Stimulated activated CD8-positive, alpha-beta memory T cell treated with anti-CD3 and anti-CD28 coated beads, Interleukin-12 subunit alpha, Interleukin-12 subunit beta, amount 100 ng/mL, for 24 hours (primary cell): ENCODE measurements around the gene NEB.
"Not testable (repeated sequence)": the region's sequence is repeated elsewhere in the genome, so short reads cannot be mapped to it uniquely, and the experiment has no call there.

Experiments used
- DNase-seq: peaks from one replicate; pipeline ENCODE4 v3.0.0-alpha.2; 2020; ENCODE audit errors: extremely low read depth

NEB gene

DNA sequence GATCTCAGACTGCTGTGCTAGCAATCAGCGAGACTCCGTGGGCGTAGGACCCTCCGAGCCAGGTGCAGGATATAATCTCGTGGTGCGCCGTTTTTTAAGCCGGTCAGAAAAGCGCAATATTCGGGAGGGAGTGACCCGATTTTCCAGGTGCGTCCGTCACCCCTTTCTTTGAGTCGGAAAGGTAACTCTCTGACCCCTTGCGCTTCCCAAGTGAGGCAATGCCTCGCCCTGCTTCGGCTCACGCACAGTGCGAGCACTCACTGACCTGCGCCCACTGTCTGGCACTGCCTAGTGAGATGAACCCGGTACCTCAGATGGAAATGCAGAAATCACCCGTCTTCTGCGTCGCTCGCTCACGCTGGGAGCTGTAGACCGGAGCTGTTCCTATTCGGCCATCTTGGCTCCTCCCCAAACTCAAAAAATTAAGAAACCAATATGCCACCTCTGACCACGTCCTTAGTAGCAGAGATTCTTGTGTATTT is 29.8 kb downstream of the NEB start:
- not testable (repeated sequence) for DNase-seq

DNA sequence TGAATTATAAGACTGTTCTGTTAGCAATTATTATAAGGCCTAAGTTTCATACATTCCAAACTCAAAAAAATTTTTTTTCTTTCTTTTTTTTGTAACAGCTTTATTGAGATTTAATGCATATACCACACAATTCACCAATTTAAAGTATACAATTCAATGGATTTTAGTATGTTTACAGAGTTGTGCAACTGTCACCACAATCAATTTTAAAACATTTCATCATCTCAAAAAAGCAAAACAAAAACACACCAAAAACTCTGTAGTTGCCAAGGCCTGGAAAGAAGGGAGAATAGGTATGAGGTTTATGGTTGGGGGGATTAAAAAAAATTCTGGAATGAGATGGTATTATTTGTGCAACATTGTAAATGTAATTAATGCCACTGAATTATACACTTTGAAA is 36.1 kb downstream of the NEB start:
- DNase-seq, result not testable (repeated sequence)

DNA sequence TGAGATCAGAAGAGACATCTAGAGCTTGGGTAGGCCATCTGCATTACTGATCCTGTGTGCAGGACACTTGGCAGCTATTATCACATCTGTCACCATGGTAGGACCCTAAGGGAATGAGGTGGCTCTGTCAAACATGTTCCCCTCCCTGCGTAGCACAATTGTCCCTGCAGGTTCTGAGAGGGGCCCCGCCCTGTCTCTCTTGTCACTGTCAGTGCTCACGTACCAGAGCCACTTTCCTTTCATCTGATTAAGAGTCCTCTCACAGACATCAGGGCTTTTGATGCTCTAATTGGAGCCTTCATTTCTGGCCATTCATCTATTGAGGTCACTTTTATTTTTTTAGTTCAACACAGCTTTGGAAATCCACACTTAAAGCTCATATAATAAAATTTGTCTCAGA is 38.5 kb downstream of the NEB start:
- DNase-seq, result no peak

DNA sequence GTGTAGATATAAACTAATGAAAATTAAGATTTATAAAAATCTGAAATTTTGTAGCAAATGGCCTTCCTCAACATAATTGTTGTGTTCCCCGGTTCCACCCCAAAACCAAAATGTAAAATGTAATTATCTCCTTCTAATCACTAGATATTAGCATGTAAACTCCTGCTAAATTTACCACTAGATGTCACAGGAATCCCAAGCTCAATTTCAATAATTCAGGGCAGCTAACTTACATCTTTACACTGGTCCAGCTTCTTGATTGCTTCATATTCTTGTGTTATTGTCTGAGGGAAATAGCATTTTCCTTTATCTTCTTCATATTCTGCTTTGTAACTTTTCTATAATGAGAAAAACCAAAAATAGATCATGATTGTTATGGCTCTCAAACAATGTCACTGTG is 42.6 kb downstream of the NEB start:
- DNase-seq, result no peak

DNA sequence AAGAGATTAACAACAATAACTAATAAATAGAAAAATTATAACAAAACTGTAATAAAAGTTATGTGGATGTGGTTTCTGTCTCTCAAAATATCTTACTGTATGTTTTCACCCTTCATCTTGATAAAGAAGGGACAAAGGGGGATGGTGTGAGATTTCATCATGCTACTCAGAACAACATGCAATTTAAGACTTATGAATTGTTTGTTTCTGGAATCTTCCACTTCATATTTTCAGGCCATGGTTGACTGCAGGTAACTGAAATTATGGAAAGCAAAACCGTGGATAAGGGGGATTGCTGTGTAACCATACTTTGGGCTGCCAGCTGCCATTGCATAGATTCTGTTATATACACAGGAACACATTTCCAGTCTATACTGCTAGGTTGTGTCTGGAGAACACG is 45.6 kb downstream of the NEB start:
- no peak for DNase-seq

DNA sequence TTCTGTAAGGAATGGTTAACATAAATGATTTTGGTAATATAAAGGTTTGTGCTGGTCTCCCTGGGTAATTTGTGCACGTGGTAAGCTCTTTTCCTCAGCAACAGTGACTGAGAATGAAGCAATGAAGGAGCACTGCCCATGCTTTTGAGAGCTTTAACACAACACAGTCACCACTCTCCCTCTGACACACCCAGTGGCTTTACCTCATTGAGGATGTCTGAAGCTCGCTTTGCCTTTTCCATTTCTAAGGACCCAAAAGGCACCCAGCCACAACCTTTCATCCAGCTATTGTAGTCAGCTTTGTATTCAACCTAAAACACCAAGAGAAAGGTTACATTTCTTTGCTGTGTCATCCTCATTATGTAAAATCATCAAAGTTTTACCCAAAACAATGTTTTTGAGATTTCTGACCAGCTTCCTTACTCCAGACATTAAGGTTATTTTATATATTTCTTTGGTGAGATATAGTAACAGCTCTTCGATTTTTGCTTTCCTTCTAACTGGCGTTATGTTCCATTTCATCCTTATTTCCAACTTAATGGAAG is 51.7 kb downstream of the NEB start:
- no peak for DNase-seq

DNA sequence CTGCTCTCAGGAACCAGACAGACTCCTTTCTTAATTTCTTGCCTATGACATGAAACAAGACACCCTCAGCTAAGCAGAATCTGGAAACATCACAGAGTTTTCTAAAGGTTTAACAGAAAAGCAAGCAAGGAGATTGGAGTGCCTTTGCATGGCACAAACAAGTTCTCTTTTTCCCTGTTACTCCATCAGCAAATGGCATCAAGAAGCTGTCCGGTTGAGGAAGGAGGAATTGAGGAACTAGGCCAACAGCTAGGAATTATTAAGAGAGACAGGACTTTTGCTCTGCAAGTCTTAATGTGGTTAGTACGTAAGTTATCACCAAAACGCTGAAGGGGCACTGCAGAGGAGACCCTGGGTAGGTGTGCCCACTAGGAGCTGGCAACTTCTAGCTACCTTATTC is 53.2 kb downstream of the NEB start:
- no peak for DNase-seq

DNA sequence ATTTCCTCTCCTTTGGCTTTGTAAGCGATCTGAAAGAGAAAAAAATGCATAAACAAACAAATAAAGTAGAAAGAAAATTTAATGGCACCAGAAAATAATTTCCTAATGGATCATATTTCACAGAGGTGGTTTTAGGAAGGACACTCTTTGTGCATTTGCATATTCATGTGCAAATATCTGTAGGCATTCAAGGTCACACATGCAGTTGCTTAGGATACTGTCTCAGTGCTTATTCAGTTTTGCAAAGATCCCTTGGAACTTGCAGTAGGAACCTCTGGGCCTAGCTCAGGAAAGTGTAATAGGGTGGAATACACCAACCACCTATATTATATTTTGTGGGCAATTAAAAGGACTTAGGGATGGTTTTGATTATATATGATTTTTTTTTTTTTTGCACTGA is 54.3 kb downstream of the NEB start:
- DNase-seq, result no peak

DNA sequence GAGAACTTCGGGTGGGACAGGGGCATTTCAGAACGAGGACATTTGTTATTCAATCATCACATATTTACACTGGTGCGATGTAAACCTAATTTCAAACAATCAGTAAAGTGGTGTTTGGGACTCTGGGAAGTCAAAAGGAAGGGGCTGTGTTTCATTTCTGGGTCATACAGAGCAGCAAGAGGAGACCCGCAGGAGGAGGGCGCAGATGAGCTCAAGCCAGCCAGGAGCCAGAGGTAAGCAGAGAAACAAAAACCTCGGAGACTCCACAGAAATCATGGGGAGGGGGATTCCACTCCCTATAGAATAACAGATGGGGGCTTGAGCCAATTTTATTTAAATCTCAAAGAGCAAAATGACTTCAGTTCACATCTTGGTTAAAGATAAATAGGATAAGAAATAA is 55.4 kb downstream of the NEB start:
- no peak for DNase-seq

DNA sequence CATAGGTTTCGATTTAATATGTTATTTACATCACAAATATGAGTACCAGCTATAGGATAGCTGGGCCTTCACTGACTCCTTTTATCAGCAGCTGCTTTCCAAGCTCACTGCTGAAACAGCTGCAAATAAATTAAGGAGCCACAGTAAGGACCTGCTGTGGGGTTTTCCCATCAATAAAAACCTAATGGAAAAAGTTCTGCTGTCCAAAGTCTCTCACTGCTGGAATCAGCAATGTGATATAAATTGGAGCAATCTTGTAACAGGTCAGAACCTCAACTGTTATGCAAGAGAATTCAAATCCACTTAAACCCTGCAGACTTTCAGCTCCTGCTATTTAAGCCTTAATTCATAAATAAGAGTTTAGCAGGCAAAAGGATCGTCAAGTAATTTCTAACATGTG is 61.3 kb downstream of the NEB start:
- DNase-seq, result no peak

DNA sequence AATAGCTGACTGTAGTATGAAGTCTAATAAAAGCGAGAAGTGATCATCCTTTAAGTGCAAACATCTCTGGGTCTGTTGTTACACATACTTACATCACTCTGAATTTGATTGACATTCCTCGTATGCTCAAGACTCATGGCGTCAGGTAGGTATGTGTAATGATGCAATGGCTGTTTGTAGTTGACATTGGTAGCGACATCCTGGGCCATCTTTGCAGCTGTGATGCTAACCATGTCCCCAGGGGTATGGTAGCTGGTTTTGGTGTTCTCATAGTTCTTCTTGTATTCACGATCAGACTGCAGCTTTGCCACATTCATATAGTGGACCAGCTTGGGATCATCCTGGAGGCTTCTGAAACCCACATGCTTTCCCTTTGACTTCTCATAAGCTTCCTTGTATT is 62.0 kb downstream of the NEB start:
- DNase-seq, result no peak

DNA sequence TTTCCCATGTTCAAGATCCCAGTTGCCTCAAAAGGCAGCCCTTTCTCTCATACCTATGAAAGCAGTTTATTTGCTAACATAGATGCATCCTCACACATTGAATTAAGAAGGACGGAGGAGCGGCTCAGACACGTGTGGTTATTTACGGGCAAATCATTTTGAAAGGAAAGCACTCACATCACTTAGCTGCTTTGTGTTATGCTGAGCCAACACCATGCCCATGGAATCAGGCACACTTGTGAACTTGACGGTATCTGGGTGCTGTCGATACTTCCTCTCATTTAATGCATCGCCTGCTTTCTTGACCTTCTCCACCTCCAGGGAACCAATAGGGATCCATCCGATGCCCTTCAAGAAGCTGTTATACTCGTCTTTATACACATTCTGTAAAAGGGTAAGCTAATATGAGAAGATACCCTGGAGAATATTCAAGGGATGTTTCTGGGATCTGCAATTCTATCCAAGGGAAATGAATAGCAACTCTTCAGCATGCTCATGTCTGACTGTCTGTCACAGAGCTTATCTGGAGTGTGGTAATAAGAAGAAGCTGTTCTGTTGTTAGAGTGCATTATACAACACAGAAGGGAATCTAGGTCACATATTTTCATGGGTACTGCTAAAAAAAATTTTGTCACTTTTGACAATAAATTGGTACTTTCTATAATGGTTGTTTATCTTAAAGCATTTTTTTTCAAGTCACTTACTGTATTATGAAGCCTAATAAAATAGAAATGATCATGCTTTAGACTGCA is 63.3 kb downstream of the NEB start:
- DNase-seq, result no peak

DNA sequence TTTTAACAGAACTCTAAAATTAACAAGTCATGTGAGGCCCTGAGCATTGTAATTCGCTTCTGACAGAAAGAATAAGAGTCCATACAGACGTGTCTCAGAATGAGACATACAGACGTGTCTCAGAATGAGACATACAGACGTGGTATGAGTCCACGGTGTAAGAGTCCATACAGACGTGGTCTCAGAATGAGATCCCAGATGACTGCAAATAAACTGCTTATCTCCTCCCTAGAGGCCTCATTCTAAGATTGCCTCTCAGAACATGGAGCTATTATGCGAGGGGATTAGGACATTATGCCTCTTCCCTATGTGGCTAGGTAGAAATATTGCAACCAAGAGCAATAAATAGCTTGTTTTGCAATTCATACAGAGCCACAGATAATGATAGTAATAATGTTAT is 63.9 kb downstream of the NEB start:
- no peak for DNase-seq

DNA sequence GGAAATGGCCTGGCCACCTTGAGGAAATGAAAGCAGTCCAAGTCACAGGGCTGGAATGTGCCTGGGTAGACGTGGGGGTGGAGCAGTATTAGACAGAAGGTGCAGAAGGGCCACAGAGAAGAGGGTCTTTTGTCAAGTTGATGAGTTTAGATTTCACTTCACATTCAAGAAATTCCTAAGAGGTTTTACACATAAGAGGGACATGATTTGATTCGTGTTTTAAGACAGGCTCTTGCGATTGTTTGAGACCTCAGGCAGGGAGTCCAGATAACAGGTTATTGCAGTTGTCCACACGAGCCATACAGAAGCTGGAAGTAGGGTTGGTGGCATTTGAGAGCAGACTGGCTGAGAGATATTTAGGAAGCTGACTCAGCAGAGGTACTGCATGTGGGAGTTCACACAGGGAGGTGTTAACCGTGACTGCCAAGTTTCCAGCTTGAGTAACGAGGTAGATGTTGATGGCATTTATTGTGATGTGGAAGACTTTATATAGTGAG is 64.6 kb downstream of the NEB start:
- peak; percentile 0 for DNase-seq

DNA sequence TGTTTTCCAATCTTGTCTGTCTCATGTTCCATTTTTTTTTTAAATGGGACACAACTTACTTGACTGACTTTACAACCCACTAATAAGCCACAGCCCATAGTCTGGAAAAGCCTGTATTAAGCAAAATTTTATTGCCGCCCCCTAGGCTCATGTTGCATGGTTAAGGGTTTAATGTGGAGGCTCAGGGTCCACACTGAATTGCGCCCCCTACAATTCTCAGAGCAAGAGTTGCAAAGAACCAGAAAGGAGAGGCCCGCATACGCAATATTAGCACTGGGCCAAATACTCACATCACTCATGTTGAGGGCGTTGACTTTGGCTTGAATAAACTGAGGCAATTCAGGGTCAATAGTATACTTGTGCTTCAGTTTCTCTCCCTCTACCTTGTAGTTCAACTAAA is 65.5 kb downstream of the NEB start:
- DNase-seq, result no peak

DNA sequence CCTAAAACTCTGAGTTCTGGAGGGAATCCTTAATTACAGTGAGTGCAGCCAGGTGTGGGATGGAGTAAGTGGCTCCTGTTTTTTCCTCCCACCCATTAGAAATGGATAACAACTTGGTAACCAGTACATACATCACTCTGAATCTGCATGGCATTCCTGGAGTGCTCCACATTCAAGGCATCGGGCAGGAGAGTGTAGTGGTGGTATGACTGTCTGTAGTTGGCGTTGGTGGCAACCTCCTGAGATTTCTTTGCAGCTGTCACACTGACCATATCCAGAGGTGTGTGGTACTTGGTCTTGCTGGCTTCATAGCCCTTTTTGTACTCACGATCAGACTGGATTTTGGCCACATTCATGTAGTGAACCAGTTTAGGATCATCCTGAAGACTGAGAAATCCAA is 68.3 kb downstream of the NEB start:
- DNase-seq, result no peak

DNA sequence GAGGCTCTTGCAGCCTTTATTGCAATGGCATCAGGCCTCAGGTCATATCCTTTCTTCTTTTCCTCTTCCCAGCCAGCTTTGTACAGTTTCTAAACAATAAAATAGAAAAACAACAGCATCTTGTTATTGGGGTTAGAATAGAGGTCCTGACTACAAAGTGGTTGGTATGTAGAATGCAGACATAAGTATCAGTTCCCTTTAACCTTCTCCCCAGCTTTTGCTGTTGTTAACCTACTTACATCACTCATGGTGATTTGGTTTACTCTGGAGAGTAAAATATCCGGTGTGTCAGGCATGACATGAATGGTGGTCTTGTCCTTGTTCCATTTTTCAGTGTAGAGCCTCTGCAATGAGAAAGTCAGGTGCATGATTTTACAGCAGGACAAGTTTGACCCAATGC is 69.8 kb downstream of the NEB start:
- DNase-seq, result no peak

DNA sequence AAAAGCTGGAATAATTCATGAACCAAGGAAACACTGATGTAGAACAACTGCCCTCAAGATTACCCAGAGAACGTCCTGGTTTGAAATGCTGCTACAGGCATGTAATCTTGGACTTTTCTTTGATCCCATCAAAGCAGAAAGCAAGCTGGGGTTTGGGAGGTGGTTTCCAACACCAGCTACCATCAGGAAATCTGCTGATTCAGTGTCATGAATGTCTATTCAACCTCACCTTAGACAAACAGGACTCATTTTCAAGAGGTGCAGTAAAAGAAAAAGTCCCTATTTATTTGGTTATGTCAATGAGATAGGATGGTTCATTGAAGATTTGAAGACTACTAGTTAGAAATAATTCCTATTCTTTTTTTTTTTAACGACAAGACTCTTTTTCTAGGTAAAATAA is 72.7 kb downstream of the NEB start:
- DNase-seq, result no peak

DNA sequence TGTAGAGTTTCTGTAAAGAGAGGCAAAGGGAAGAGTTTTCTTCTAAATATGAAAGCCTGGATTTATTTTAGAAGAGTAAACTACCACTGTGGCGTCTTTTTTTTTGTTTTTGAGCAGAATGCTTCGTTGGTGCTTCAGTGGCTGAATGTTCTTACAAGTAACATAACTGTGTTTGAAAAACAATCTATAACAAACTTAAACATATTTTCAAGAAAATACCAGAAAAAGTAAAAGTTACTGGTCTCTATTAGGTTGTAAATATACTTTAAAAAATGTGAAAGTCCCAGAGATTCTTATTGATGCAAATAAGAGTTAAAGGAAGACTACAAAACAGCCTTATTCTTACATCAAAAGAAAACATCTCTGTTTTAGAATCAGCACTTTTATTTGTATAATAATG is 76.2 kb downstream of the NEB start:
- no peak for DNase-seq

DNA sequence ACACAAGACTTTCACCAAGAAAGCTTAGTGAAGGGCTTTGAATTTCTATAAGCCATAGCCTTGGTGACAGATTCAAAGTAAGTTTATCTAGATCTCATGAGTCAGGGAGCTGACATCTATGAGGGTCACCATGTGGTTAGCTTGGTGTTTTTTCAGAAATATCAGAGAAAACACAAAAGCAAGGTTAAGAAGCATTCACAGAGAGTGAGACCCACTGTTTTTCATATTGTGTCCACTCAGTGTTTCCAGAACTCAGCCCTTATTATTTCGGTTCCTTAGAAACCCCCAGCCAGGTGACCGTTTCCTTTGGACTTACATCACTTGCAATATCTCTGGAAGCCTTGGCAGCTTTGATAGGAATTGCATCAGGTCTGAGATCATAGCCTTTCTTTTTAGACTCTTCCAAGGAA is 76.6 kb downstream of the NEB start:
- no peak for DNase-seq

DNA sequence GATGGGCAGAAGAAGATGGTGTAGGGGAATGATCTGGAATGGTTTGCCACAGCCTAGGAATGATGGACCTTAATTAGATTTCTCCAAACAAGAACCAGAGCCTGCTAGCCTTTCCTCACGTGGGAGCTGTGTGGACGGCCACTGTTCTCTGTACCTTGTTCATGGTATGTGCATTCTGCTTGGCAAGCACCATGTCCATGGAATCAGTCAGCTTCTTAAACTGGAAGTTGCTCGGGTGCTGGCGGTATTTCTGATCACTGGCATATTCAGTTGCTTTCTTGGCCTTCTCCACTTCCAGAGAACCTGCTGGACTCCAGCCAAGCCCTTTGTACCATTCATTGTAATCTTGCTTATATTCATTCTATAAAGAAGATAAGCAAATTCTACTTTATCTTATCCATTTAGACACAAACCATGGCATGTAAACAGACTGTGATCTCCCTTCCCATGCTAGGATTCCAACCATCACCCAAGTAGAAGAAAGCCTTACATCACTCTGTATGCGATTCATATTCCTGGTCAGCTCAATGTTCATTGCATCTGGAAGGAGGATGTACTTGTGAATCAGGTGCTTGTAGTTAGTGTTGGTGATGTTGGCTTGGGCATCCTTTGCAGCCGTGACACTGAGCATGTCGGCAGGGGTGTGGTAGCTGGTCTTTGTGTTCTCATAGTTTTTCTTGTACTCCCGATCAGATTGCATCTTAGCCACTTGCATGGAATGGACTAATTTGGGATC is 78.4 kb downstream of the NEB start:
- DNase-seq, result no peak

DNA sequence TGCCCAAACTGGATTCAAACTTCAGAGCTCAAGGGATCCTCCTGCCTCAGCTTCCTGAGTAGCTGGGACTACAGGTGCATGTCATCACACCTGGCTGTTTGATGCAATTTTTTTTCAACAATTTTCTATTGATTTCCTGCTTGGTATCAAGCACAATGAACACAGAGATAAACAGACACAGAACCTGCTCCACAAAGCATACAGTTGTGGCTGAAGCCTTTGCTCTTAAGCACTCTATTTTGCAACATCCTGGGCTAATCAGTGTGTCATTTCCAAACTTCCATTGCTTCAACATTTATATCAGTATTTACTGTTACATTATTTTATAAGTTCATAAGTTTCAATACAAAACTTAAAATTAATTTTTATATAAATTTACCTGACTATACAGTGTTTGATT is 79.4 kb downstream of the NEB start:
- DNase-seq, result no peak

DNA sequence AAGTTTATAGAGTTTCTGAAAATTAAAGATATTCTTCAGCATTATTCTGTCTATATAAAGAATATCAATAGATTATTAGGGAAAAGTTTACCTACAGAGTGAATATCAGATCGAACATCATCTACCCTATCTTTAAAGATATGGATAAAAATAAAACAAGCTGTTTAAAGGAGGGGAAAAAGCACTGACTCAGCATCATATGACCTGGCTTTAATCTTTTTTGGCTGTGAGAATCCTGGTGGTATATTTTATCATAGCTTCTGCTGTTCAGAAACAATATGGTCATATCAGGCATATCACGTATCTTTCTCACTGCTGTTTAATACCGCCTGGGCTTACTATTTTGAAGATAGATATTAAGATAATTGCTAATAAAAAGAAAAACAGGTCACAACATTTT is 80.2 kb downstream of the NEB start:
- DNase-seq, result no peak
